HepG2 (cell line): ENCODE data around the gene ZSCAN23. TPM values are rescaled to one million over a fixed set of nuclear protein-coding genes. Genes with fewer than 3 reads are reported as not detected.
A peak's percentile ranks its signal among the peaks of the same experiment; 100 is the strongest.

Experiments
- CBX2 ChIP-seq, 2 experiments: fragments of 200-600 bp in 1 of 2; sonication (generic); formaldehyde crosslinking in 1 of 2; IDR thresholded peaks; 2 replicates each; pipeline versions ENCODE4 v1.7.0 to v1.8.1; 2018 to 2022; ENCODE audit warnings: low read depth in 2 of 2, low read length in 1 of 2, mild to moderate bottlenecking in 1 of 2, missing genetic modification reagents in 1 of 2
- GABPA ChIP-seq, 2 experiments: IDR thresholded peaks; 2 replicates each; pipeline ENCODE4 v1.6.1; 2011 to 2016; ENCODE audit warnings: low read depth in 2 of 2, low read length in 1 of 2, missing biosample characterization in 1 of 2, missing genetic modification characterization in 1 of 2
- HNRNPL ChIP-seq: fragments of 200-400 bp; formaldehyde crosslinking; IDR thresholded peaks from 2 replicates; pipeline ENCODE4 v1.6.1; 2017; ENCODE audit warnings: mild to moderate bottlenecking, low read depth, low read length
- HOXA5 ChIP-seq: sonication (generic); formaldehyde crosslinking; IDR thresholded peaks from 2 replicates; pipeline ENCODE4 v1.4.0; 2020; ENCODE audit warnings: missing genetic modification reagents
- JARID2 ChIP-seq: sonication (generic); formaldehyde crosslinking; IDR thresholded peaks from 2 replicates; pipeline ENCODE4 v1.8.1; 2023; ENCODE audit warnings: missing genetic modification reagents, inconsistent platforms; ENCODE audit not compliant: insufficient replicate concordance
- MED8 ChIP-seq: sonication (generic); formaldehyde crosslinking; IDR thresholded peaks from 2 replicates; pipeline ENCODE4 v1.8.1; 2023; ENCODE audit warnings: mild to moderate bottlenecking, missing genetic modification reagents; ENCODE audit not compliant: insufficient replicate concordance
- NBN ChIP-seq: fragments of 450-650 bp; conservative IDR thresholded peaks from 2 replicates; pipeline ENCODE4 v1.6.1; 2017
- NFE2L2 ChIP-seq: fragments of 150-350 bp; IDR thresholded peaks from 2 replicates; pipeline ENCODE4 v1.6.1; 2014; ENCODE audit warnings: low read length
- PAWR ChIP-seq: sonication (generic); formaldehyde crosslinking; IDR thresholded peaks from 2 replicates; pipeline ENCODE4 v1.4.0; 2020; ENCODE audit warnings: missing genetic modification reagents, mild to moderate bottlenecking, borderline replicate concordance
- PRMT3 ChIP-seq: sonication (generic); formaldehyde crosslinking; IDR thresholded peaks from 2 replicates; pipeline ENCODE4 v1.8.1; 2022; ENCODE audit warnings: low read depth, mild to moderate bottlenecking, moderate library complexity, missing genetic modification reagents, borderline replicate concordance
- SALL2 ChIP-seq: sonication (generic); formaldehyde crosslinking; IDR thresholded peaks from 2 replicates; pipeline ENCODE4 v1.8.1; 2023; ENCODE audit warnings: mild to moderate bottlenecking, missing genetic modification reagents, inconsistent platforms
- SYNCRIP ChIP-seq: fragments of 200-400 bp; formaldehyde crosslinking; IDR thresholded peaks from 2 replicates; pipeline ENCODE4 v1.6.1; 2018; ENCODE audit warnings: mild to moderate bottlenecking, low read depth, low read length; ENCODE audit not compliant: insufficient read depth
- TGIF2 ChIP-seq: IDR thresholded peaks from 2 replicates; pipeline ENCODE4 v1.6.1; 2016; ENCODE audit warnings: control low read depth, missing compliant biosample characterization
- ZHX1 ChIP-seq: sonication (generic); formaldehyde crosslinking; IDR thresholded peaks from 2 replicates; pipeline ENCODE4 v1.8.1; 2022; ENCODE audit warnings: low read depth, mild to moderate bottlenecking, missing genetic modification reagents
- ZNF138 ChIP-seq: sonication (generic); formaldehyde crosslinking; IDR thresholded peaks from 2 replicates; pipeline ENCODE4 v1.5.0; 2020; ENCODE audit warnings: mild to moderate bottlenecking, low read depth, missing genetic modification reagents
- ZNF207 ChIP-seq: fragments of 450-650 bp; IDR thresholded peaks from 2 replicates; pipeline ENCODE4 v1.6.1; 2016; ENCODE audit warnings: antibody characterized with exemption, borderline replicate concordance
- ZNF446 ChIP-seq: sonication (generic); formaldehyde crosslinking; IDR thresholded peaks from 2 replicates; pipeline ENCODE4 v1.5.0; 2020; ENCODE audit warnings: mild to moderate bottlenecking, missing genetic modification reagents
- polyA plus RNA-seq, 8 experiments: library from polyadenylated mRNA; depleted of rRNA in 3 of 8; stranded (reverse) in 7 of 8; unstranded in 1 of 8; fragments of >200 nt; fragmentation: Illumina TruSeq in 4 of 8; extraction: Trizol in 4 of 8; gene quantifications; 2 replicates each; pipeline versions ENCODE4 v1.2.1 to v1.2.3, GENCODE V29; 2011 to 2016; ENCODE audit warnings: low read depth in 4 of 8, missing spikeins in 1 of 8, mixed read lengths in 1 of 8; ENCODE audit not compliant: insufficient read depth in 1 of 8
- total RNA-seq, 5 experiments: library from RNA; depleted of rRNA; stranded (reverse); fragments of >200 nt; fragmentation: Illumina TruSeq; extraction: Trizol; gene quantifications; 2 replicates each; pipeline ENCODE4 v1.2.3, GENCODE V29; 2016; ENCODE audit warnings: low read depth in 1 of 5
- TF ChIP-seq, protein P1 (sequence below): sonication (generic); formaldehyde crosslinking; IDR thresholded peaks from 2 replicates; pipeline ENCODE4 v1.5.1; 2020; ENCODE audit warnings: mild to moderate bottlenecking, missing genetic modification reagents, moderate library complexity
- TF ChIP-seq, protein P2 (sequence below): sonication (generic); formaldehyde crosslinking; IDR thresholded peaks from 2 replicates; pipeline ENCODE4 v1.8.0; 2022; ENCODE audit warnings: missing genetic modification reagents, mild to moderate bottlenecking, inconsistent platforms, borderline replicate concordance
- TF ChIP-seq, protein P3 (sequence below): sonication (generic); formaldehyde crosslinking; conservative IDR thresholded peaks from 2 replicates; pipeline ENCODE4 v1.4.0; 2020; ENCODE audit warnings: missing genetic modification reagents

The ZSCAN23 gene
- total and polyA plus RNA-seq, 2 of the 13 experiments (the other 11 are each of a cell fraction or from before 2014, with no cell fraction given) = 0.29 to 1.2 TPM

GRCh38 chr6:28383235-28384142 lies 59.8 kb downstream of the ZSCAN23 start (continued):
- TF ChIP-seq HNRNPL = no peak
- 0 out of 2 replicates have a peak, but pooled peaks have one; percentile 64 for TF ChIP-seq ZNF446
- TF ChIP-seq MED8 (CRISPR knock-in tag) = peak; percentile 62
- TF ChIP-seq, protein P1, sequence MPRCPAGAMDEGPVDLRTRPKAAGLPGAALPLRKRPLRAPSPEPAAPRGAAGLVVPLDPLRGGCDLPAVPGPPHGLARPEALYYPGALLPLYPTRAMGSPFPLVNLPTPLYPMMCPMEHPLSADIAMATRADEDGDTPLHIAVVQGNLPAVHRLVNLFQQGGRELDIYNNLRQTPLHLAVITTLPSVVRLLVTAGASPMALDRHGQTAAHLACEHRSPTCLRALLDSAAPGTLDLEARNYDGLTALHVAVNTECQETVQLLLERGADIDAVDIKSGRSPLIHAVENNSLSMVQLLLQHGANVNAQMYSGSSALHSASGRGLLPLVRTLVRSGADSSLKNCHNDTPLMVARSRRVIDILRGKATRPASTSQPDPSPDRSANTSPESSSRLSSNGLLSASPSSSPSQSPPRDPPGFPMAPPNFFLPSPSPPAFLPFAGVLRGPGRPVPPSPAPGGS (CRISPR knock-in tag) = peak; percentile 62; the same call in 1 of the 2 replicates
- peak; percentile 52; the same call in 1 of the 2 replicates for TF ChIP-seq HOXA5 (CRISPR knock-in tag)
- TF ChIP-seq ZHX1 = peak; percentile 95
- no peak; the same call in 1 of the 2 replicates for TF ChIP-seq PAWR (CRISPR knock-in tag)
- TF ChIP-seq ZNF207 = no peak
- TF ChIP-seq ZNF138 = 0 out of 2 replicates have a peak, but pooled peaks have one; percentile 56
- peak; percentile 38; the same call in 1 of the 2 replicates for TF ChIP-seq SALL2 (CRISPR knock-in tag)
- peak; percentile 99 for TF ChIP-seq TGIF2 (CRISPR knock-in tag)
- no peak for TF ChIP-seq NFE2L2
- peak; percentile 40; the same call in 1 of the 2 replicates for TF ChIP-seq GABPA (IDR thresholded peaks at IDR 0.05; ENCODE audit: low read depth, low read length)
- TF ChIP-seq GABPA (CRISPR knock-in tag; IDR thresholded peaks at IDR 0.05; ENCODE audit: low read depth) = peak; percentile 90
- TF ChIP-seq JARID2 = peak; percentile 56
- TF ChIP-seq, protein P2, sequence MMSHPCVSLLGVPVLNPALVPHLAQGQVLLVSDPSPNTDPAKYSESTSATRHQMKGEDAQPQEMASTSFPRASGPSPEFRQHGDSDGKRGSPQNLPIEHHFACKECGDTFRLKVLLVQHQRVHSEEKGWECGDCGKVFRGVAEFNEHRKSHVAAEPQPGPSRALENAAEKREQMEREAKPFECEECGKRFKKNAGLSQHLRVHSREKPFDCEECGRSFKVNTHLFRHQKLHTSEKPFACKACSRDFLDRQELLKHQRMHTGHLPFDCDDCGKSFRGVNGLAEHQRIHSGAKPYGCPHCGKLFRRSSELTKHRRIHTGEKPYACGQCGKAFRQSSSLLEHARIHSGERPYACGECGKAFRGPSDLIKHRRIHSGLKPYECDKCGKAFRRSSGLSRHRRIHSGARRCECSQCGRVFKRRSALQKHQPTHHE = peak; percentile 73; the same call in 1 of the 2 replicates
- no peak for TF ChIP-seq NBN
- TF ChIP-seq, protein P3, sequence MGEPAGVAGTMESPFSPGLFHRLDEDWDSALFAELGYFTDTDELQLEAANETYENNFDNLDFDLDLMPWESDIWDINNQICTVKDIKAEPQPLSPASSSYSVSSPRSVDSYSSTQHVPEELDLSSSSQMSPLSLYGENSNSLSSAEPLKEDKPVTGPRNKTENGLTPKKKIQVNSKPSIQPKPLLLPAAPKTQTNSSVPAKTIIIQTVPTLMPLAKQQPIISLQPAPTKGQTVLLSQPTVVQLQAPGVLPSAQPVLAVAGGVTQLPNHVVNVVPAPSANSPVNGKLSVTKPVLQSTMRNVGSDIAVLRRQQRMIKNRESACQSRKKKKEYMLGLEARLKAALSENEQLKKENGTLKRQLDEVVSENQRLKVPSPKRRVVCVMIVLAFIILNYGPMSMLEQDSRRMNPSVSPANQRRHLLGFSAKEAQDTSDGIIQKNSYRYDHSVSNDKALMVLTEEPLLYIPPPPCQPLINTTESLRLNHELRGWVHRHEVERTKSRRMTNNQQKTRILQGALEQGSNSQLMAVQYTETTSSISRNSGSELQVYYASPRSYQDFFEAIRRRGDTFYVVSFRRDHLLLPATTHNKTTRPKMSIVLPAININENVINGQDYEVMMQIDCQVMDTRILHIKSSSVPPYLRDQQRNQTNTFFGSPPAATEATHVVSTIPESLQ (CRISPR knock-in tag) = peak; percentile 71; the same call in 1 of the 2 replicates
- TF ChIP-seq SYNCRIP = no peak
- TF ChIP-seq CBX2 (IDR thresholded peaks at IDR 0.05; ENCODE audit: low read depth, low read length) = no peak
- TF ChIP-seq CBX2 (CRISPR knock-in tag; IDR thresholded peaks at IDR 0.05; ENCODE audit: low read depth) = no peak
- TF ChIP-seq PRMT3 = peak; percentile 82; the same call in 1 of the 2 replicates
